Thoracic aorta (tissue), 2 donors: ENCODE results near the gene GNB1. TPM values are rescaled to one million over a fixed set of nuclear protein-coding genes. Genes with fewer than 3 reads are reported as not detected.

Source experiments
- ATAC-seq: fragments of 150-250 bp; one replicate; pipeline ENCODE4 v1.8.0; 2017; ENCODE audit warnings: low read depth; ENCODE audit not compliant: insufficient number of reproducible peaks, low FRiP score
- DNase-seq: peaks from one replicate; pipeline ENCODE4 v3.0.0-alpha.2; 2020; ENCODE audit warnings: low spot score
- H3K27ac ChIP-seq, 2 donors: fragments of 200-600 bp; sonication (generic); 1 replicate in 1 of 2; 2 replicates in 1 of 2; pipeline ENCODE4 v1.5.1; 2016; ENCODE audit warnings: mild to moderate bottlenecking in 2 of 2, moderate library complexity in 2 of 2
- H3K27me3 ChIP-seq: fragments of 200-600 bp; sonication (generic); replicated peaks from 2 replicates; pipeline ENCODE4 v1.6.0; 2016; ENCODE audit warnings: mild to moderate bottlenecking; ENCODE audit not compliant: insufficient read depth
- H3K36me3 ChIP-seq: fragments of 200-600 bp; sonication (generic); one replicate; pipeline ENCODE4 v1.5.1; 2016
- H3K4me1 ChIP-seq, 2 donors: fragments of 200-600 bp; sonication (generic); 1 replicate in 1 of 2; 2 replicates in 1 of 2; pipeline versions ENCODE4 v1.5.1 to v1.6.0; 2016; ENCODE audit warnings: low read depth in 2 of 2, mild to moderate bottlenecking in 1 of 2; ENCODE audit not compliant: control insufficient read depth in 1 of 2
- H3K4me3 ChIP-seq: fragments of 200-600 bp; sonication (generic); 2 replicates; pipeline ENCODE4 v1.5.1; 2016; ENCODE audit warnings: mild to moderate bottlenecking
- H3K9me3 ChIP-seq: fragments of 200-600 bp; sonication (generic); 2 replicates; pipeline ENCODE4 v1.5.1; 2016
- CTCF ChIP-seq: fragments of 200-600 bp; sonication (generic); IDR thresholded peaks from one replicate; pipeline ENCODE4 v1.5.1; 2019; ENCODE audit warnings: antibody characterized with exemption
- total RNA-seq, 2 donors: library from RNA; depleted of rRNA; stranded (reverse); fragments of >200 nt; gene quantifications; one replicate each; pipeline versions ENCODE4 v1.1.0 to v1.2.3, GENCODE V29; 2016

The GNB1 gene
- total RNA-seq, 2 donors from 2014 or later, result 169 to 200 TPM

DNA sequence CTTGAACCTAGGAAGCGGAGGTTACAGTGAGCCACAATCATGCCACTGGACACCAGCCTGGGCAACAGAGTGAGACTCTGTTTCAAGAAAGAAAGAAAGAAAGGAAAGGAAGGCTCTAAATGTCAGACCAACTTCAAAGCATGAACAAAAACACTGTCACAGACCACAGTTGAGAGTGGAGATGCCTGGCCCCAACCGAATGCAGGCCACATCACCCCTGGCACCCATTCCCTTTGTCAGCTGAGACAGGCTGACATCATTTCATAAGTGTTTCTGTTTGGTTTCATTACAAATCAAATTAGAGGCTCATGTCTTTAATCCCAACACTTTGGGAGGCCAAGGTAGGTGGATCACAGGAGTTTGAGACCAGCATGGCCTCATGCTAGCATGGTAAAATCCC is 84.0 kb downstream of the GNB1 start:
- H3K4me1 ChIP-seq, result peaks cover 11 to 34% of the 10 kb centered on the region in 2 donors
- H3K27me3 ChIP-seq, result no peaks in the 10 kb centered on the region
- no peaks in the 10 kb centered on the region for H3K9me3 ChIP-seq
- no peak overlapping the region for H3K4me3 ChIP-seq
- H3K27ac ChIP-seq, result peak overlapping the region; percentile 73 to 95
- DNase-seq, result no peak
- ATAC-seq, result peak; percentile 43
- peaks cover 23% of the 10 kb centered on the region for H3K36me3 ChIP-seq
- TF ChIP-seq CTCF, result no peak

- Histone ChIP-seq H3K9me3 (no peaks in the 10 kb centered on the region), H3K36me3 (peaks cover 15% of the 10 kb centered on the region), H3K4me3 (no peak overlapping the region), H3K27ac (no peak overlapping the region), H3K27me3 (no peaks in the 10 kb centered on the region), H3K4me1 (peaks cover 11 to 34% of the 10 kb centered on the region in 2 donors)
- DNase-seq (no peak), ATAC-seq (no peak)
- no peak for TF ChIP-seq CTCF
Measured at GRCh38 chr1:1804301-1804700, 86.6 kb downstream of the GNB1 start.

DNA sequence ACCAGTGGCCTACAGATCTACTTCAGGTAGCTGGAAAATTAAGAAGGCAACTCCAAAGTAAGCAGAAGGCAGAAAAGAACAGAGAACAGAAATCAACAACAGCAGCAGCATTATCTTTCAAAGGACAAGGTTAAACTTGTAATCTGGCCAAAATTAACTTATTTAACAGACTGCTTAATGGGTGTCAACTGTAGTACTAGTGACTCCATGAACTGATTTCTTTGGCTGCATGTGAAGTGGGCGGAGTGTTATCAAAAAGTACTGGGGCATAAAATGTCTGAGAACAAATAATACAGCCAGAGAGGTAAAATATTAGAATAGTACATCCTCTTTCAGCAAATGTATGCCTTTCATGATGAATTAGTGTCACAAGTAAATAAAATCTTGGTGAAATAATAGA is 88.0 kb downstream of the GNB1 start:
- TF ChIP-seq CTCF, result no peak
- Histone ChIP-seq H3K4me3 (no peak overlapping the region), H3K36me3 (peaks cover 19% of the 10 kb centered on the region), H3K4me1 (peaks cover 11 to 28% of the 10 kb centered on the region in 2 donors), H3K27ac (peak overlapping the region in 1 of 2 donors; percentile 21), H3K9me3 (no peaks in the 10 kb centered on the region), H3K27me3 (no peaks in the 10 kb centered on the region)
- DNase-seq (no peak), ATAC-seq (no peak)

- ATAC-seq, result no peak
- H3K27ac ChIP-seq, result no peak overlapping the region
- no peaks in the 10 kb centered on the region for H3K9me3 ChIP-seq
- H3K27me3 ChIP-seq, result no peaks in the 10 kb centered on the region
- TF ChIP-seq CTCF, result no peak
- H3K4me1 ChIP-seq, result peaks cover 0 to 11% of the 10 kb centered on the region in 2 donors
- peaks cover 30% of the 10 kb centered on the region for H3K36me3 ChIP-seq
- no peak overlapping the region for H3K4me3 ChIP-seq
- DNase-seq, result no peak
Measured at GRCh38 chr1:1799716-1800115, 91.2 kb downstream of the GNB1 start.

DNA sequence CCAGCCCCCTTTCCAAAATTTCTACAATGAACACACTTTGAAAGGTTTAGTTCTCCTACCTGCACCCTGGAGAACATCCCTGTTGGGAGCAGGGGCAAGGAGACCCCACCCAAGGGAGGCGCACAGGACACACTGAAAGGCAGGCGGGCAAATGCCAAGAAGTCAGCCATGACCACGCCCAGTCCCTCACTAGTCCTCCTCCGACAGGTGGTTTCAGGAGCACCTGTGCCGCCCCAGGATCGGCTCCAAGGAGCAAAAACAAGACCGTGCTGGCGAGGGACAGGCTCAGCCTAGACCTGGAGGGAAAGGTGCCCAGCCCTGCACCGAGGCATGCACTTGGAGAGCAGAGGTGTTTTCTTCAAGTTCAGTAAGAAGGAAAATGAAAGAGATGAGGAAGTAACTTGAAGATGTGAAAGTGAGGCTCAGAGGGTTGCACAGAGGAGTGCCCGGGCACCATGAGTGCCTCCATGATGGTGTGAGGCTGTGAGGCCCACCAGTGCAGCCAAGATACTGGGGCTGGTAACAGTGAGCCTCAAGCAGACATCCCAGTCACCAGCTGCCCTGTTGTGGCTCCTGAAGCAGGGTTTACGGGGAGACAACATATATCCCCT is 93.1 kb downstream of the GNB1 start:
- peaks cover 0 to 6% of the 10 kb centered on the region in 2 donors for H3K4me1 ChIP-seq
- peaks cover 28% of the 10 kb centered on the region for H3K36me3 ChIP-seq
- no peaks in the 10 kb centered on the region for H3K9me3 ChIP-seq
- no peak overlapping the region for H3K27ac ChIP-seq
- no peak for TF ChIP-seq CTCF
- ATAC-seq, result no peak
- DNase-seq, result no peak
- no peaks in the 10 kb centered on the region for H3K27me3 ChIP-seq
- no peak overlapping the region for H3K4me3 ChIP-seq
